NCI-H82 (cell line): ENCODE measurements around the gene UCHL5.
"Not testable (repeated sequence)": the region's sequence is repeated elsewhere in the genome, so short reads cannot be mapped to it uniquely, and the experiment has no call there.

Experiments used
- DNase-seq: peaks from one replicate; lab custom pipeline; 2025; lab: John Stamatoyannopoulos, UW

The UCHL5 gene

GRCh38 chr1:193065954-193066353 lies 6.8 kb upstream of the UCHL5 start:
- no peak for DNase-seq

GRCh38 chr1:193062698-193063463 lies 3.7 kb upstream of the UCHL5 start:
- no peak for DNase-seq

- peak; percentile 62 for DNase-seq
These were observed 1.8 kb upstream of the UCHL5 start for GRCh38 chr1:193060938-193061337.

- peak; percentile 32 for DNase-seq
These were observed 1.2 kb upstream of the UCHL5 start for GRCh38 chr1:193060406-193060805.

GRCh38 chr1:193060115-193060403 lies 899 bp upstream of the UCHL5 start:
- DNase-seq, result no peak

GRCh38 chr1:193058529-193059281 lies 455 bp downstream of the UCHL5 start:
- peak; percentile 79 for DNase-seq

GRCh38 chr1:193054169-193054675 lies 4.9 kb downstream of the UCHL5 start:
- DNase-seq, result no peak

- not testable (repeated sequence) for DNase-seq
These were observed 10.2 kb downstream of the UCHL5 start for GRCh38 chr1:193048913-193049312.

GRCh38 chr1:193042766-193043691 lies 16.1 kb downstream of the UCHL5 start:
- peak; percentile 40 for DNase-seq

- DNase-seq, result no peak
These were observed 19.1 kb downstream of the UCHL5 start for GRCh38 chr1:193040011-193040410.

GRCh38 chr1:193036337-193037047 lies 22.7 kb downstream of the UCHL5 start:
- no peak for DNase-seq

GRCh38 chr1:193033610-193034009 lies 25.6 kb downstream of the UCHL5 start:
- DNase-seq, result no peak

GRCh38 chr1:193032643-193033427 lies 26.3 kb downstream of the UCHL5 start:
- not testable (repeated sequence) for DNase-seq

GRCh38 chr1:193031431-193031830 lies 27.7 kb downstream of the UCHL5 start:
- DNase-seq, result no peak

GRCh38 chr1:193030280-193030679 lies 28.9 kb downstream of the UCHL5 start:
- peak; percentile 76 for DNase-seq

GRCh38 chr1:193025218-193025617 lies 33.9 kb downstream of the UCHL5 start:
- no peak for DNase-seq

- DNase-seq, result peak; percentile 81
These were observed 39.6 kb downstream of the UCHL5 start for GRCh38 chr1:193019442-193020026.

- DNase-seq, result no peak
These were observed 42.4 kb downstream of the UCHL5 start for GRCh38 chr1:193016788-193017187.

GRCh38 chr1:193014400-193014799 lies 44.8 kb downstream of the UCHL5 start:
- no peak for DNase-seq

GRCh38 chr1:193013707-193014106 lies 45.5 kb downstream of the UCHL5 start:
- DNase-seq, result no peak
